ENCODE data around the gene RNF224.
A peak's percentile ranks its signal among the peaks of the same experiment; 100 is the strongest.
"Not testable (repeated sequence)": the region's sequence is repeated elsewhere in the genome, so short reads cannot be mapped to it uniquely, and the experiment has no call there.

The RNF224 gene

GRCh38 chr9:137240841-137241489 is 13.7 kb downstream of the RNF224 start, which contains the start of gene TUBB4B:
TUBB4B (plus strand) TSS chr9:137241287; CDS start chr9:137241361, 74 bp downstream.
- DNase-seq, result peak; percentile 100

- DNase-seq, result peak; percentile 48
These were observed 14.4 kb downstream of the RNF224 start for GRCh38 chr9:137241490-137242268.

GRCh38 chr9:137242269-137243203 is 15.2 kb downstream of the RNF224 start:
- DNase-seq, result no peak

- not testable (repeated sequence) for DNase-seq
These were observed 15.9 kb downstream of the RNF224 start for GRCh38 chr9:137243266-137243625.

- no peak for DNase-seq
These were observed 16.6 kb downstream of the RNF224 start for GRCh38 chr9:137243626-137244485.

- no peak for DNase-seq
These were observed 17.5 kb downstream of the RNF224 start for GRCh38 chr9:137244486-137245449.

GRCh38 chr9:137245450-137246421 is 18.4 kb downstream of the RNF224 start:
- no peak for DNase-seq

- DNase-seq, result no peak
These were observed 20.0 kb downstream of the RNF224 start for GRCh38 chr9:137247135-137247915.

GRCh38 chr9:137247916-137248175 is 20.5 kb downstream of the RNF224 start:
- DNase-seq, result no peak

- DNase-seq, result no peak
These were observed 23.3 kb downstream of the RNF224 start for GRCh38 chr9:137250329-137251193.

- no peak for DNase-seq
These were observed 23.8 kb downstream of the RNF224 start, which contains the start of gene STPG3 for GRCh38 chr9:137251194-137251461. STPG3 (plus strand) TSS chr9:137251286; CDS start chr9:137251287, 1 bp downstream.

GRCh38 chr9:137251490-137252268 is 24.4 kb downstream of the RNF224 start:
- no peak for DNase-seq

- DNase-seq, result no peak
These were observed 25.5 kb downstream of the RNF224 start for GRCh38 chr9:137252555-137253506.

GRCh38 chr9:137253717-137254623 is 26.7 kb downstream of the RNF224 start:
- DNase-seq, result no peak
